Measurements from ENCODE around the gene FCMR.

DNA sequence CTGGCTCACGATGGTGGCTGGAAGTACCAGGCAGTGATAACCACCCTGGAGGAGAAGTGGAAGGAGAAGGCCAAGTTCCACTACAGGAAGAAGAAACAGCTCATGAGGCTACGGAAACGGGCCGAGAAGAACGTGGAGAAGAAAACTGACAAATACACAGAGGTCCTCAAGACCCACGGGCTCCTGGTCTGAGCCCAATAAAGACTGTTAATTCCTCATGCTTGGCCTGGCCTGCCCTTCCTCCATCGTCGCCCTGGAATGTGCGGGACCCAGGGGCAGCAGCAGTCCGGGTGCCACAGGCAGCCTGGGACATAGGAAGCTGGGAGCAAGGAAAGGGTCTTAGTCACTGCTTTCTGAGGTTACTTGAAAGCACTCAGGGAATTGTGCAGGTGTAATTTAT lies 13.7 kb downstream of the FCMR start:
- TF ChIP-seq CTCF (IDR thresholded peaks at IDR 0.05; ENCODE audit: low read depth, low read length, poor library complexity, severe bottlenecking) (no peak), EZH2phosphoT487 (IDR thresholded peaks at IDR 0.05; ENCODE audit: borderline replicate concordance, low read length) (no peak)

All from DOHH2 (cell line).